ENCODE results near the gene HAND1. TPM values are rescaled to one million over a fixed set of nuclear protein-coding genes. Genes with fewer than 3 reads are reported as not detected.

HAND1 gene
- total and polyA plus RNA-seq, 9 of the 15 experiments (the other 6 are each of a cell fraction or from before 2014, with no cell fraction given) = not detected

GRCh38 chr5:154511984-154512383 lies 34.0 kb upstream of the HAND1 start (continued):
- no peak for TF ChIP-seq MNT (conservative IDR thresholded peaks at IDR 0.05)
- no peak for TF ChIP-seq XRCC4 (IDR thresholded peaks at IDR 0.05; ENCODE audit: extremely low read depth, insufficient read depth, insufficient read length)
- no peak for TF ChIP-seq HBP1 (CRISPR knock-in tag; IDR thresholded peaks at IDR 0.05)

GRCh38 chr5:154509784-154510555 lies 31.9 kb upstream of the HAND1 start:
- WGBS (ENCODE audit: insufficient coverage, low coverage, missing lambda C conversion rate) = 0% methylated on average over 5 of the region's 5 CpGs
- Histone ChIP-seq H3K27me3 (ENCODE audit: control insufficient read depth in 2 of 2, insufficient read depth in 2 of 2, low read length in 2 of 2) (peaks cover 34 to 54% of the 10 kb centered on the region in 2 experiments), H4K20me1 (replicated peaks; ENCODE audit: control insufficient read depth, insufficient read depth, low read length) (no peaks in the 10 kb centered on the region), H3K4me2 (ENCODE audit: insufficient read depth, low read length) (no peak overlapping the region), H3K9ac (ENCODE audit: insufficient read depth in 1 of 2, low read depth in 2 of 2, low read length in 2 of 2) (no peak overlapping the region), H3K4me1 (replicated peaks in 1 of 2; ENCODE audit: control insufficient read depth in 2 of 2, insufficient read depth in 2 of 2, low read length in 2 of 2) (no peaks in the 10 kb centered on the region), H3K27ac (ENCODE audit: extremely low read depth, low read depth, low read length) (no peak overlapping the region), H3K79me2 (ENCODE audit: control insufficient read depth, insufficient read depth, low read length) (no peaks in the 10 kb centered on the region), H2AFZ (ENCODE audit: low read depth, low read length) (no peak overlapping the region), H3K36me3 (ENCODE audit: control insufficient read depth, insufficient read depth, low read length) (no peaks in the 10 kb centered on the region), H3K9me3 (replicated peaks; ENCODE audit: control insufficient read depth, insufficient read depth, low read depth, low read length) (no peaks in the 10 kb centered on the region), H3K9me1 (ENCODE audit: control insufficient read depth, insufficient read depth, low read length) (no peaks in the 10 kb centered on the region), H3K4me3 (no peak overlapping the region)
- no peak for TF ChIP-seq BCLAF1 (IDR thresholded peaks at IDR 0.05; ENCODE audit: borderline replicate concordance in 1 of 2, control insufficient read depth in 1 of 2, low read depth in 2 of 2, low read length in 1 of 2)
- TF ChIP-seq ZNF511 (CRISPR knock-in tag; IDR thresholded peaks at IDR 0.05) = no peak
- no peak for TF ChIP-seq ZNF75A (CRISPR knock-in tag; IDR thresholded peaks at IDR 0.05)
- ChIA-PET CTCF (ENCODE audit: low intra/inter-chr PET ratio) (no interaction called here), POLR2A (interaction anchor here (2.4 kb wide), 1 partner anchor 11 kb away, joined by 7 read pairs; no protein-coding TSS in a partner anchor)
- intact Hi-C loops (cut with micrococcal nuclease) = no loop called here
- FAIRE-seq (no peak), DNase-seq (ENCODE audit: extremely low read depth in 1 of 4, low spot score in 3 of 4) (no peak), ATAC-seq (no peak)
- no TSS peak for BruUV-seq (replicated peaks)
- in situ Hi-C loops (cut with MboI) = no loop called here
